HG03575 (cell line): ENCODE results near the gene C1QC.
"Not testable (repeated sequence)": the region's sequence is repeated elsewhere in the genome, so short reads cannot be mapped to it uniquely, and the experiment has no call there.

Experiments used
- ATAC-seq: cut with Tn5 transposase; IDR thresholded peaks from one replicate; pipeline ENCODE4 v1.9.1; 2021; ENCODE audit not compliant: unreplicated experiment, insufficient number of reproducible peaks, low FRiP score; ENCODE audit errors: extremely low read depth

The C1QC gene

GRCh38 chr1:22641906-22642636, 1.4 kb upstream of the C1QC start:
- ATAC-seq, result no peak

GRCh38 chr1:22643928-22644327, 495 bp downstream of the C1QC start:
- ATAC-seq, result no peak

DNA sequence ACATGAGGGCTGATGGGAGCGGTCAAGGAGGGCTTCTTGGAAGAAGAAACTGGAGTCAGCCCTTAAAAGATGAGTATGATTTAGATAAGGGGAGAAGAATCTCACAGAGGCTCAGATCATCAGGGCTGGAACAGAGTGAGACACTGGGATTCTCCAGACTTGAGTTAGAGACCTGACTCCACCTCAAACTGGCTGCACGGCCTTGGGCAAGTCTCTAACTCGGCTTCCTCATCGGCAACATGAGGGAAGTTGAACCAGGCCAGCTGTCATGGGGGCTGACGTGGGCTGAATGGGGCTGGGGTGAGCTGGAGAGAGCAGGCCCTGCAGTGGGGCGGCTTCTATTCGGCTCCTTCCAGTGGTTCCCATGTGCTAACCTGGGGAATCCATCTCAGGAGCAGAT, 2.5 kb downstream of the C1QC start:
- ATAC-seq, result no peak

GRCh38 chr1:22646384-22646783, 3.0 kb downstream of the C1QC start:
- no peak for ATAC-seq

DNA sequence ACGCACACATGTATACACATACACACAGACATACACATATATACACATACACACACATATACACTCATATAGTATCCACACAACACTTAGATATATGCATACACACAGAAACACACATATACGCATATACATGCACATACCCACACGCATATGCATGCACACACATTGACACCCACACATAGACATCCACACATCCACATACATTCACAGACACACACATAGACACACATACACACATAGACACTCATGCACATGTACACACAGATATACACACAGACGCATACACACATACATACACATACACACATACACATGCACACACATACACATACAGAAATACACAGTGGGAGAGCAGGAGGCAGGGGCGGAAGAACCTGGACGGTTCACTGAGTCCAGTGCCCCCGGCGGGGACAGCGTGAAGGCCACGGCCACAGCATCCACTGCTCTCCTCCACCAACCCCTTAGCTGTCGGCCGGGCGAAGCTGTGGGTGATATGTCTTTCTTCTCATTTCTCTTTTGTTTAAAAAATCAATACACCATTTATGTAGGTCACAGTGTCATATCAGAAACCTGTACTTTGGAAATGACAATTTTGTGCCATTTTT, 6.8 kb downstream of the C1QC start:
- no peak for ATAC-seq

GRCh38 chr1:22651941-22652856, 8.8 kb downstream of the C1QC start:
- no peak for ATAC-seq

DNA sequence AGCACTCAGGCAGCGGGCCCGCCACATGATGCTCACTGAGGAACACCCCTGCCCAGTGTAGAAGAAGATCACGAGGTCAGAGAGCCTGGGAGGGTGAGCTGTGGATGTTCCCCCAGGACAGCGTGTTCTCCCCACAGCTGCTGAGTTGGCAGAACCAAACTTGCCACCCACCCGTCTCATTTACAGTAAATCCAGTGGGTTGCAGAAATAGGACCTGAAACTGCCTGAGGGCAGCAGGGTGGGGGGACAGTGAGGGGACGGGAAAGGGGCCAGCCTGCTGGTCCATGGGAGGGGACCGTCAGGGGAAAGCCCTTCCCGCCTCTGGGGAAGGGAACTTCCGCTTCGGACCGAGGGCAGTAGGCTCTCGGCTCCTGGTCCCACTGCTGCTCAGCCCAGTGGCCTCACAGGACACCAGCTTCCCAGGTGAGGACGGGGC, 9.5 kb downstream of the C1QC start, which contains the start of gene C1QB:
Gene C1QB, plus strand, starts transcription at position 356 of the 436 bp plus-strand sequence. CDS start 6,227 bp downstream, outside the sequence.
- ATAC-seq, result no peak

GRCh38 chr1:22654692-22655091, 11.3 kb downstream of the C1QC start:
- ATAC-seq, result no peak

- ATAC-seq, result no peak
Measured at GRCh38 chr1:22658385-22659163, 15.1 kb downstream of the C1QC start.

GRCh38 chr1:22660716-22661241, 17.3 kb downstream of the C1QC start:
- no peak for ATAC-seq

- ATAC-seq, result no peak
Measured at GRCh38 chr1:22661880-22662279, 18.4 kb downstream of the C1QC start.

DNA sequence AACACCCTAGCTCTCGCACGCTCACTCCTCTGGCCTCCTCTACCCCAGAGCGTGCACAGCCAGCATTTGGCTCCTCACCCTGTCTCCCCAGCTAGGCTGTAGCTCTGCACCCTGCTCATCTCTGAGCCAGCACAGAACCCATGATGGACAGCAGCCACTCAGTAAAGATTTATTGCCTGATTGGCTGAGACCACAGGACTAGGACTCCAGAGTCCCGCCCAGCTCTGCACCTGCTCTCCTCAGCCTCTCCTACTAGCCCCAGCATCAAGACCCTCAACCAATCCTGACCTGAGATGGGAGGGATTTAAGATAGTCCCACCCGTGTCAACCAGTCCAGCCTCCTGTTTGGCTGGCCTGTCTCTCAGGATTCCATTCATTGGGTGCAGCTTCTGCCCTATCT, 18.9 kb downstream of the C1QC start:
- ATAC-seq, result no peak

GRCh38 chr1:22662986-22663408, 19.6 kb downstream of the C1QC start:
- ATAC-seq, result no peak

GRCh38 chr1:22665752-22666151, 22.3 kb downstream of the C1QC start:
- ATAC-seq, result no peak

- ATAC-seq, result no peak
Measured at GRCh38 chr1:22666412-22666811, 23.0 kb downstream of the C1QC start.

GRCh38 chr1:22668840-22669239, 25.4 kb downstream of the C1QC start:
- ATAC-seq, result not testable (repeated sequence)

GRCh38 chr1:22670352-22670975, 27.0 kb downstream of the C1QC start:
- ATAC-seq, result no peak

DNA sequence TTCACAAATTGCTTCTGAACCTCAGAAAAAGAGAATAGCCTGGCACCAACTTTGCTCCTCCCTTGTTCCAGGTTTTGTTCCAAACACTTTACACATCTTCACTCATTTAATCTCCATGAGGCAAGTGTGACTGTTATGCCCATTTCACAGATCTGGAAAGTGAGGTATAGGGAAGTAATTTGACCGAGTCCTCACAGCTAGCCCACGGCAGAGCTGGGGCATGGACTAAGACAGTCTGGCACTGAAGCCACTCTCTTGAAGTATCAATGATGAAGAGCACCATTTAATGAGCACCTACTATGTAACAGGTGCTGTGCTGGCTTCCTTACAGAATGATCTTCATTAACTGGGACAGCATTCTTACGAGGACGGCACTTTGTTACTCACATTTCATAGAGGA, 28.6 kb downstream of the C1QC start:
- no peak for ATAC-seq
